ENCODE results near the gene SLC38A1. TPM values are rescaled to one million over a fixed set of nuclear protein-coding genes. Genes with fewer than 3 reads are reported as not detected.

SLC38A1 gene
- total and polyA plus RNA-seq, 2 experiments from 2014 or later, result 114 to 234 TPM

DNA sequence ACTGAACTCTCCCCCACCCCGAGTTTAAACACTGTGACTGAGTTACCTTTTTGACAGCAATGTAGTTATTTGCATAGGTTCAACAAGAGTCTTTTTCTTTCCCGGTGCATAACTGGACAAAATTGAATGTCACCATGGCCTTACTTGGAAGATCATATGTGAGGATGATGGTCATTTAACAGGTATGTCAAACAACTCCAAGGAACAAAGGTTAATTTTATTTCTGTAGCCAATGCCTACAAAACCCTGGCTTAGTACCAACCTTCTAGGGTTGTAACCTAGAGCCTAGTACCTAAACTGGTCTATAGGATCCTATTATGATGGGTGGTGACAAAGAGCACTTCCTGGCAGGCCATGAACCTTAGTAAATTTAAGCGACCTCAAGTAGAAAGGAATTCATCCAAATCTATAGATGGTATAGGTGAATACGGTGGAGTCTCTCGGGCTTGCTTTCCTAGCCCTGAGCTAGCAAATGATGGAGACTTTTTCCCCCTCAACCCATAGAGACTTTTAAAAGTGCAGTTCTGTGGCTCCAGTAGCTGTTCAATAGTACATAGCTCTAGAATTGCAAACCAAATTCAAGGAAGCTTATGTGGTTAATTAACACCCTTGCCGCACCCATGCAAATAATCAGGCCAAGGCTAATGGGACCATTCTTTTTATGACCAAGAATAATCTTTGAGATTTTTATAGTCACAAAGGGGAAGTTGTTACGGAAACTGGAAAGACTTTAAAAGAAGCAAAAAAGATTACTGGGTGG, 89.0 kb downstream of the SLC38A1 start:
- no peaks in the 10 kb centered on the region for H3K9me2 ChIP-seq (ENCODE audit: insufficient read depth)
- no peaks in the 10 kb centered on the region for H3K27me3 ChIP-seq (ENCODE audit: insufficient read depth)
- H3K79me2 ChIP-seq (replicated peaks; ENCODE audit: insufficient read depth), result no peaks in the 10 kb centered on the region
- no peaks in the 10 kb centered on the region for H3K36me3 ChIP-seq (ENCODE audit: insufficient read depth)
- H3K27me3 Mint-ChIP-seq (ENCODE audit: insufficient read depth, low read depth, poor library complexity), result peaks cover 3% of the 10 kb centered on the region
- H3K4me3 ChIP-seq, result no peak overlapping the region
- TF ChIP-seq POLR2AphosphoS5 (IDR thresholded peaks at IDR 0.05; ENCODE audit: low read depth) (no peak), EZH2 (IDR thresholded peaks at IDR 0.05; ENCODE audit: low read depth, unreplicated experiment) (no peak), STAT1 (IDR thresholded peaks at IDR 0.05; ENCODE audit: unreplicated experiment) (no peak), ETS1 (IDR thresholded peaks at IDR 0.05) (no peak), CTCF (conservative IDR thresholded peaks at IDR 0.05; ENCODE audit: low read depth in 2 of 2) (no peak), CREB1 (CRISPR knock-in tag; IDR thresholded peaks at IDR 0.05; ENCODE audit: low read depth) (no peak), ZNF462 (CRISPR knock-in tag; IDR thresholded peaks at IDR 0.05) (no peak), REST (IDR thresholded peaks at IDR 0.05; ENCODE audit: unreplicated experiment) (no peak), ZNF331 (CRISPR knock-in tag; IDR thresholded peaks at IDR 0.05; ENCODE audit: low read depth) (no peak), NANOG (IDR thresholded peaks at IDR 0.05; ENCODE audit: borderline replicate concordance) (no peak), ZNF114 (CRISPR knock-in tag; IDR thresholded peaks at IDR 0.05) (no peak), JUNB (IDR thresholded peaks at IDR 0.05; ENCODE audit: unreplicated experiment) (no peak), EZH2phosphoT487 (IDR thresholded peaks at IDR 0.05; ENCODE audit: unreplicated experiment) (no peak)
- H3K4me3 Mint-ChIP-seq, result no peak overlapping the region
- no peaks in the 10 kb centered on the region for H3F3A ChIP-seq (replicated peaks; ENCODE audit: low read depth)
- H2AFZ ChIP-seq, result no peak overlapping the region
- H3K27ac Mint-ChIP-seq, result no peak overlapping the region
- H3K36me3 Mint-ChIP-seq (ENCODE audit: low read depth), result peaks cover 8% of the 10 kb centered on the region; the same call in 1 of the 3 replicates
- H3K4me1 ChIP-seq (ENCODE audit: insufficient read depth), result peaks cover 6% of the 10 kb centered on the region
- H3K4me2 ChIP-seq, result no peak overlapping the region
- ATAC-seq, result no peak
- H3K9me3 Mint-ChIP-seq, result no peaks in the 10 kb centered on the region
- no peaks in the 10 kb centered on the region; the same call in 1 of the 2 replicates for H4K20me1 ChIP-seq (replicated peaks; ENCODE audit: insufficient read depth)
- DNase-seq (ENCODE audit: low spot score), result no peak
- no peak overlapping the region for H3K27ac ChIP-seq (ENCODE audit: low read depth)
- H3K4me1 Mint-ChIP-seq, result peaks cover 15% of the 10 kb centered on the region; the same call in 2 of the 3 replicates

All from GM23338 (cell line).